PFSK-1 (cell line): ENCODE measurements around the gene TTN.

Experiments used
- POLR2AphosphoS5 ChIP-seq: IDR thresholded peaks from 2 replicates; pipeline ENCODE4 v1.6.1; 2012; ENCODE audit warnings: low read depth, mild to moderate bottlenecking, control low read depth, low read length, moderate library complexity
- TAF1 ChIP-seq: IDR thresholded peaks from 2 replicates; pipeline ENCODE4 v1.6.1; 2012; ENCODE audit warnings: low read length, control low read depth, borderline replicate concordance; ENCODE audit not compliant: insufficient read depth
- TF ChIP-seq, protein P1 (sequence below), 2 experiments: IDR thresholded peaks; 2 replicates each; pipeline versions ENCODE4 v1.6.1 to v1.8.0; 2011 to 2012; ENCODE audit warnings: low read depth in 2 of 2, low read length in 2 of 2, control low read depth in 1 of 2, inconsistent platforms in 1 of 2, mild to moderate bottlenecking in 1 of 2, moderate library complexity in 1 of 2; ENCODE audit not compliant: insufficient read depth in 1 of 2

- TF ChIP-seq TAF1 = no peak
- TF ChIP-seq POLR2AphosphoS5 = no peak
- TF ChIP-seq, protein P1, sequence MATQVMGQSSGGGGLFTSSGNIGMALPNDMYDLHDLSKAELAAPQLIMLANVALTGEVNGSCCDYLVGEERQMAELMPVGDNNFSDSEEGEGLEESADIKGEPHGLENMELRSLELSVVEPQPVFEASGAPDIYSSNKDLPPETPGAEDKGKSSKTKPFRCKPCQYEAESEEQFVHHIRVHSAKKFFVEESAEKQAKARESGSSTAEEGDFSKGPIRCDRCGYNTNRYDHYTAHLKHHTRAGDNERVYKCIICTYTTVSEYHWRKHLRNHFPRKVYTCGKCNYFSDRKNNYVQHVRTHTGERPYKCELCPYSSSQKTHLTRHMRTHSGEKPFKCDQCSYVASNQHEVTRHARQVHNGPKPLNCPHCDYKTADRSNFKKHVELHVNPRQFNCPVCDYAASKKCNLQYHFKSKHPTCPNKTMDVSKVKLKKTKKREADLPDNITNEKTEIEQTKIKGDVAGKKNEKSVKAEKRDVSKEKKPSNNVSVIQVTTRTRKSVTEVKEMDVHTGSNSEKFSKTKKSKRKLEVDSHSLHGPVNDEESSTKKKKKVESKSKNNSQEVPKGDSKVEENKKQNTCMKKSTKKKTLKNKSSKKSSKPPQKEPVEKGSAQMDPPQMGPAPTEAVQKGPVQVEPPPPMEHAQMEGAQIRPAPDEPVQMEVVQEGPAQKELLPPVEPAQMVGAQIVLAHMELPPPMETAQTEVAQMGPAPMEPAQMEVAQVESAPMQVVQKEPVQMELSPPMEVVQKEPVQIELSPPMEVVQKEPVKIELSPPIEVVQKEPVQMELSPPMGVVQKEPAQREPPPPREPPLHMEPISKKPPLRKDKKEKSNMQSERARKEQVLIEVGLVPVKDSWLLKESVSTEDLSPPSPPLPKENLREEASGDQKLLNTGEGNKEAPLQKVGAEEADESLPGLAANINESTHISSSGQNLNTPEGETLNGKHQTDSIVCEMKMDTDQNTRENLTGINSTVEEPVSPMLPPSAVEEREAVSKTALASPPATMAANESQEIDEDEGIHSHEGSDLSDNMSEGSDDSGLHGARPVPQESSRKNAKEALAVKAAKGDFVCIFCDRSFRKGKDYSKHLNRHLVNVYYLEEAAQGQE (IDR thresholded peaks at IDR 0.05; ENCODE audit: insufficient read depth in 1 of 2, low read depth in 2 of 2, low read length in 2 of 2) = no peak
Measured at GRCh38 chr2:178632729-178633128, 174.5 kb downstream of the TTN start.
